Fibroblast of lung (primary cell): ENCODE results near the gene GP5. TPM values are rescaled to one million over a fixed set of nuclear protein-coding genes. Genes with fewer than 3 reads are reported as not detected.

Source experiments
- DNase-seq, 2 donors: peaks; one replicate each; pipeline versions ENCODE4 v3.0.0 to v3.0.0-alpha.2; 2010; ENCODE audit warnings: low read depth in 2 of 2
- H2AFZ ChIP-seq: 2 replicates; pipeline ENCODE4 v1.5.1; 2012; ENCODE audit warnings: low read length, control low read depth, inconsistent platforms
- H3K27ac ChIP-seq: 2 replicates; pipeline ENCODE4 v1.5.1; 2011; ENCODE audit warnings: low read length, control low read depth; ENCODE audit not compliant: insufficient read depth
- H3K27me3 ChIP-seq: 2 replicates; pipeline ENCODE4 v1.5.1; 2011; ENCODE audit warnings: mild to moderate bottlenecking, low read length; ENCODE audit not compliant: control insufficient read depth, insufficient read depth
- H3K36me3 ChIP-seq: 2 replicates; pipeline ENCODE4 v1.5.1; 2011; ENCODE audit warnings: low read length; ENCODE audit not compliant: control insufficient read depth, insufficient read depth
- H3K4me1 ChIP-seq: 2 replicates; pipeline ENCODE4 v1.5.1; 2011; ENCODE audit warnings: low read length; ENCODE audit not compliant: control insufficient read depth, insufficient read depth; ENCODE audit errors: extremely low read depth
- H3K4me2 ChIP-seq: 2 replicates; pipeline ENCODE4 v1.5.1; 2011; ENCODE audit warnings: low read length, control low read depth; ENCODE audit not compliant: insufficient read depth; ENCODE audit errors: extremely low read depth
- H3K4me3 ChIP-seq, 4 experiments: fragments of 200-600 bp in 1 of 4; sonication (generic) in 1 of 4; replicated peaks in 1 of 4; 2 replicates each; pipeline ENCODE4 v1.5.1; 2011 to 2016; ENCODE audit warnings: low read length in 4 of 4, low read depth in 3 of 4, mild to moderate bottlenecking in 3 of 4, control low read depth in 2 of 4, inconsistent platforms in 1 of 4, mixed read lengths in 1 of 4; ENCODE audit not compliant: insufficient read depth in 1 of 4; ENCODE audit errors: control extremely low read depth in 1 of 4
- H3K79me2 ChIP-seq: 2 replicates; pipeline ENCODE4 v1.5.1; 2012; ENCODE audit warnings: mild to moderate bottlenecking, low read length, inconsistent platforms; ENCODE audit not compliant: control insufficient read depth, insufficient read depth
- H3K9ac ChIP-seq: 2 replicates; pipeline ENCODE4 v1.5.1; 2011; ENCODE audit warnings: mild to moderate bottlenecking, low read length, control low read depth; ENCODE audit not compliant: insufficient read depth
- H3K9me3 ChIP-seq: 2 replicates; pipeline ENCODE4 v1.5.1; 2012; ENCODE audit warnings: low read depth, low read length; ENCODE audit not compliant: control insufficient read depth, insufficient read depth
- H4K20me1 ChIP-seq: 2 replicates; pipeline ENCODE4 v1.5.1; 2011; ENCODE audit warnings: low read length; ENCODE audit not compliant: control insufficient read depth, insufficient read depth; ENCODE audit errors: extremely low read depth
- CTCF ChIP-seq, 2 donors: IDR thresholded peaks in 1 of 2; conservative IDR thresholded peaks in 1 of 2; 1 replicate in 1 of 2; 2 replicates in 1 of 2; pipeline ENCODE4 v1.5.1; 2011 to 2012; ENCODE audit warnings: low read length in 2 of 2, control low read depth in 1 of 2, inconsistent platforms in 1 of 2, low read depth in 1 of 2, mild to moderate bottlenecking in 1 of 2
- EZH2 ChIP-seq: IDR thresholded peaks from 2 replicates; pipeline ENCODE4 v1.5.1; 2012; ENCODE audit warnings: low read length, control low read depth, mild to moderate bottlenecking; ENCODE audit errors: missing control alignments
- polyA minus RNA-seq: library from RNA; depleted of rRNA, polyadenylated mRNA; stranded (reverse); fragments of >200 nt; gene quantifications from 2 replicates; pipeline ENCODE4 v1.2.3, GENCODE V29; 2011; ENCODE audit warnings: low replicate concordance
- polyA plus RNA-seq, 2 donors: library from polyadenylated mRNA; depleted of rRNA in 1 of 2; stranded (reverse) in 1 of 2; unstranded in 1 of 2; fragments of >200 nt; gene quantifications; 2 replicates each; pipeline ENCODE4 v1.2.1, GENCODE V29; 2011 to 2012; ENCODE audit warnings: missing spikeins in 1 of 2
- total RNA-seq: library from RNA; depleted of rRNA; stranded (reverse); fragments of >200 nt; gene quantifications from 2 replicates; pipeline ENCODE4 v1.2.1, GENCODE V29; 2014

GP5 gene
- under 0.01 and 0.17 TPM in 2 replicates for total RNA-seq
- 0.02 and 0.06 TPM in 2 replicates for polyA plus RNA-seq
- polyA plus RNA-seq (2012), result 0.05 TPM in 1 of 2 replicates, not detected in the other
- 0.71 TPM in 1 of 2 replicates, not detected in the other for polyA minus RNA-seq

GRCh38 chr3:194399166-194399565 is at the start of gene GP5:
GP5 (minus strand) TSS chr3:194399266; CDS start chr3:194398282, 984 bp downstream.
- H3K4me3 ChIP-seq, result peak within 1 kb of the TSS in 3 of 4 experiments; percentile 6 to 37 (median 22)
- TF ChIP-seq EZH2 (no peak), CTCF (conservative IDR thresholded peaks at IDR 0.05 in 1 of 2, IDR thresholded peaks at IDR 0.05 in 1 of 2; ENCODE audit: low read depth in 1 of 2, low read length in 2 of 2) (no peak)
- H3K79me2 ChIP-seq, result no peaks in the 10 kb centered on the region
- H3K27ac ChIP-seq, result no peak within 1 kb of the TSS
- no peak within 1 kb of the TSS for H3K9ac ChIP-seq
- no peaks in the 10 kb centered on the region for H3K36me3 ChIP-seq
- peaks cover 4% of the 10 kb centered on the region for H3K4me1 ChIP-seq
- H3K9me3 ChIP-seq, result no peaks in the 10 kb centered on the region
- H3K4me2 ChIP-seq, result peak within 1 kb of the TSS; percentile 63
- peaks cover 12% of the 10 kb centered on the region for H3K27me3 ChIP-seq
- H4K20me1 ChIP-seq, result no peaks in the 10 kb centered on the region
- H2AFZ ChIP-seq, result peak within 1 kb of the TSS; percentile 59
- no peak for DNase-seq

- Histone ChIP-seq H3K79me2 (no peaks in the 10 kb centered on the region), H3K27me3 (no peaks in the 10 kb centered on the region), H3K36me3 (peaks cover 11% of the 10 kb centered on the region), H3K4me1 (no peaks in the 10 kb centered on the region), H4K20me1 (no peaks in the 10 kb centered on the region), H3K4me2 (no peak overlapping the region), H3K9me3 (no peaks in the 10 kb centered on the region), H2AFZ (no peak overlapping the region), H3K27ac (no peak overlapping the region), H3K9ac (no peak overlapping the region), H3K4me3 (no peak overlapping the region)
- DNase-seq, result no peak
- TF ChIP-seq CTCF (conservative IDR thresholded peaks at IDR 0.05 in 1 of 2, IDR thresholded peaks at IDR 0.05 in 1 of 2; ENCODE audit: low read depth in 1 of 2, low read length in 2 of 2) (no peak), EZH2 (no peak)
Measured at GRCh38 chr3:194447657-194448056, 48.6 kb upstream of the GP5 start.

GRCh38 chr3:194447161-194447560 is 48.1 kb upstream of the GP5 start:
- H3K4me2 ChIP-seq, result no peak overlapping the region
- H3K79me2 ChIP-seq, result no peaks in the 10 kb centered on the region
- peaks cover 11% of the 10 kb centered on the region for H3K36me3 ChIP-seq

More at GRCh38 chr3:194447161-194447560, 48.1 kb upstream of the GP5 start:
- DNase-seq, result peak in 1 of 2 donors; percentile 20
- Histone ChIP-seq H3K4me3 (no peak overlapping the region), H3K4me1 (no peaks in the 10 kb centered on the region), H3K9me3 (no peaks in the 10 kb centered on the region), H3K27me3 (no peaks in the 10 kb centered on the region), H3K27ac (no peak overlapping the region), H3K9ac (no peak overlapping the region), H4K20me1 (no peaks in the 10 kb centered on the region), H2AFZ (no peak overlapping the region)
- TF ChIP-seq CTCF (conservative IDR thresholded peaks at IDR 0.05 in 1 of 2, IDR thresholded peaks at IDR 0.05 in 1 of 2; ENCODE audit: low read depth in 1 of 2, low read length in 2 of 2) (no peak), EZH2 (no peak)
